Activated naive CD4-positive, alpha-beta T cell treated with anti-CD3 and anti-CD28 coated beads, Interleukin-2, amount 50 U/mL, for 16 hours (primary cell): Measurements from ENCODE around the gene KRTAP5-1.
"Not testable (repeated sequence)": the region's sequence is repeated elsewhere in the genome, so short reads cannot be mapped to it uniquely, and the experiment has no call there.

Experiments used
- DNase-seq: peaks from one replicate; pipeline ENCODE4 v3.0.0-alpha.2; 2020

Gene KRTAP5-1

GRCh38 chr11:1600626-1601025 is 15.5 kb upstream of the KRTAP5-1 start:
- no peak for DNase-seq

- DNase-seq: no peak
Measured at GRCh38 chr11:1598816-1599215, 13.7 kb upstream of the KRTAP5-1 start.

- not testable (repeated sequence) for DNase-seq
Measured at GRCh38 chr11:1598406-1598805, 13.3 kb upstream of the KRTAP5-1 start.

GRCh38 chr11:1597994-1598380 is 12.9 kb upstream of the KRTAP5-1 start, which contains the start of gene KRTAP5-2:
Gene KRTAP5-2 (minus strand): TSS chr11:1598294. CDS start chr11:1598250, 44 bp downstream.
- no peak for DNase-seq

- DNase-seq: no peak
Measured at GRCh38 chr11:1597331-1597993, 12.4 kb upstream of the KRTAP5-1 start.

- not testable (repeated sequence) for DNase-seq
Measured at GRCh38 chr11:1596576-1597121, 11.6 kb upstream of the KRTAP5-1 start.

GRCh38 chr11:1595994-1596575 is 11.0 kb upstream of the KRTAP5-1 start:
- DNase-seq: not testable (repeated sequence)

- no peak for DNase-seq
Measured at GRCh38 chr11:1592628-1593027, 7.5 kb upstream of the KRTAP5-1 start.

GRCh38 chr11:1589996-1590395 is 4.9 kb upstream of the KRTAP5-1 start:
- no peak for DNase-seq

- DNase-seq: not testable (repeated sequence)
Measured at GRCh38 chr11:1589191-1589963, 4.3 kb upstream of the KRTAP5-1 start.

GRCh38 chr11:1586699-1587098 is 1.6 kb upstream of the KRTAP5-1 start:
- no peak for DNase-seq

- not testable (repeated sequence) for DNase-seq
Measured at GRCh38 chr11:1582909-1583308, 2.2 kb downstream of the KRTAP5-1 start.

GRCh38 chr11:1581976-1582375 is 3.1 kb downstream of the KRTAP5-1 start:
- DNase-seq: no peak

- DNase-seq: no peak
Measured at GRCh38 chr11:1576825-1577224, 8.3 kb downstream of the KRTAP5-1 start.

GRCh38 chr11:1575756-1576155 is 9.3 kb downstream of the KRTAP5-1 start:
- DNase-seq: not testable (repeated sequence)

- DNase-seq: no peak
Measured at GRCh38 chr11:1574933-1575242, 10.2 kb downstream of the KRTAP5-1 start.

- DNase-seq: peak; percentile 60
Measured at GRCh38 chr11:1574238-1574932, 10.7 kb downstream of the KRTAP5-1 start.

- no peak for DNase-seq
Measured at GRCh38 chr11:1573903-1574237, 11.2 kb downstream of the KRTAP5-1 start.

- DNase-seq: peak; percentile 40
Measured at GRCh38 chr11:1573077-1573902, 11.8 kb downstream of the KRTAP5-1 start.

GRCh38 chr11:1572197-1573076 is 12.6 kb downstream of the KRTAP5-1 start, which contains the start of gene DUSP8:
Gene DUSP8 (minus strand): TSS chr11:1572271. CDS start chr11:1565826, 6,445 bp downstream.
- DNase-seq: peak; percentile 92

- no peak for DNase-seq
Measured at GRCh38 chr11:1571760-1572196, 13.3 kb downstream of the KRTAP5-1 start.
